ENCODE data around the gene RPL26.
"Not testable (repeated sequence)": the region's sequence is repeated elsewhere in the genome, so short reads cannot be mapped to it uniquely, and the experiment has no call there.

RPL26 gene

GRCh38 chr17:8366231-8366630, 16.8 kb downstream of the RPL26 start:
- DNase-seq (ENCODE audit: low read depth, low spot score), result no peak

GRCh38 chr17:8365143-8365542, 17.9 kb downstream of the RPL26 start:
- no peak for DNase-seq (ENCODE audit: low read depth, low spot score)

- DNase-seq (ENCODE audit: low read depth, low spot score), result no peak
Observed at GRCh38 chr17:8362651-8363332, 20.2 kb downstream of the RPL26 start.

GRCh38 chr17:8360751-8361150, 22.2 kb downstream of the RPL26 start:
- no peak for DNase-seq (ENCODE audit: low read depth, low spot score)

GRCh38 chr17:8360260-8360659, 22.7 kb downstream of the RPL26 start:
- DNase-seq (ENCODE audit: low read depth, low spot score), result no peak

GRCh38 chr17:8359769-8360168, 23.2 kb downstream of the RPL26 start:
- no peak for DNase-seq (ENCODE audit: low read depth, low spot score)

- no peak for DNase-seq (ENCODE audit: low read depth, low spot score)
Observed at GRCh38 chr17:8357910-8358309, 25.1 kb downstream of the RPL26 start.

GRCh38 chr17:8354236-8354635, 28.8 kb downstream of the RPL26 start:
- no peak for DNase-seq (ENCODE audit: low read depth, low spot score)

GRCh38 chr17:8353736-8354135, 29.3 kb downstream of the RPL26 start:
- DNase-seq (ENCODE audit: low read depth, low spot score), result no peak

- no peak for DNase-seq (ENCODE audit: low read depth, low spot score)
Observed at GRCh38 chr17:8350339-8350738, 32.7 kb downstream of the RPL26 start.

GRCh38 chr17:8347001-8347400, 36.0 kb downstream of the RPL26 start:
- not testable (repeated sequence) for DNase-seq (ENCODE audit: low read depth, low spot score)

GRCh38 chr17:8345951-8346665, 36.9 kb downstream of the RPL26 start:
- no peak for DNase-seq (ENCODE audit: low read depth, low spot score)

- no peak for DNase-seq (ENCODE audit: low read depth, low spot score)
Observed at GRCh38 chr17:8345052-8345690, 37.8 kb downstream of the RPL26 start.

GRCh38 chr17:8341456-8341855, 41.5 kb downstream of the RPL26 start:
- DNase-seq (ENCODE audit: low read depth, low spot score), result no peak

- no peak for DNase-seq (ENCODE audit: low read depth, low spot score)
Observed at GRCh38 chr17:8339540-8339939, 43.5 kb downstream of the RPL26 start, which contains the start of gene ODF4. ODF4 (plus strand) TSS chr17:8339840; CDS start chr17:8340052, 212 bp downstream.

- no peak for DNase-seq (ENCODE audit: low read depth, low spot score)
Observed at GRCh38 chr17:8338753-8339140, 44.2 kb downstream of the RPL26 start.

GRCh38 chr17:8337802-8338752, 44.9 kb downstream of the RPL26 start:
- no peak for DNase-seq (ENCODE audit: low read depth, low spot score)

GRCh38 chr17:8333281-8333680, 49.7 kb downstream of the RPL26 start:
- DNase-seq (ENCODE audit: low read depth, low spot score), result no peak

GRCh38 chr17:8332688-8333087, 50.3 kb downstream of the RPL26 start:
- no peak for DNase-seq (ENCODE audit: low read depth, low spot score)

- DNase-seq (ENCODE audit: low read depth, low spot score), result no peak
Observed at GRCh38 chr17:8332128-8332527, 50.9 kb downstream of the RPL26 start.
